GM08714 (cell line): ENCODE measurements around the gene SNAP91.

Source experiments
- H3K4me3 ChIP-seq: fragments of 200-500 bp; sonication (Bioruptor generic); 2 replicates; pipeline ENCODE4 v1.5.1; 2014; ENCODE audit warnings: mild to moderate bottlenecking, low read length, inconsistent platforms
- ZNF274 ChIP-seq: IDR thresholded peaks from 2 replicates; pipeline ENCODE4 v1.6.1; 2012; ENCODE audit warnings: mild to moderate bottlenecking, low read depth, low read length

SNAP91 gene

DNA sequence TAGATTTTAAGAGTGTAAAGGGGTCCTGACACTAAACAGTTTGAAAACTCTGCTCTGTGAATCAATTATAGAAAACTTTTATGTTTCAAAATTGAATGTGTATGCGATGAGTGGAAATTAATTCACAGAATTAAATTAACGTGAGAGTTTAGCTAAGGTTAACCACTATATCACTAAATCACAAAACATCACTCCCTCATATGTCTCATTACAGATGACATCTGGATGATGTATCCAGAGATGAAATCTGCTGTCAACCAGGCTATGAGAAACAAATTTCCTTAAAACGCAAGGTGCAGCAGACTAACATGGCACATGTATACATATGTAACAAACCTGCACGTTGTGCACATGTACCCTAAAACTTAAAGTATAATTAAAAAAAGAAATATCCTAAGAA, 169.2 kb downstream of the SNAP91 start:
- H3K4me3 ChIP-seq = no peak overlapping the region
- no peak for TF ChIP-seq ZNF274

GRCh38 chr6:83536647-83537589, 172.0 kb downstream of the SNAP91 start:
- H3K4me3 ChIP-seq = no peak overlapping the region
- no peak for TF ChIP-seq ZNF274

DNA sequence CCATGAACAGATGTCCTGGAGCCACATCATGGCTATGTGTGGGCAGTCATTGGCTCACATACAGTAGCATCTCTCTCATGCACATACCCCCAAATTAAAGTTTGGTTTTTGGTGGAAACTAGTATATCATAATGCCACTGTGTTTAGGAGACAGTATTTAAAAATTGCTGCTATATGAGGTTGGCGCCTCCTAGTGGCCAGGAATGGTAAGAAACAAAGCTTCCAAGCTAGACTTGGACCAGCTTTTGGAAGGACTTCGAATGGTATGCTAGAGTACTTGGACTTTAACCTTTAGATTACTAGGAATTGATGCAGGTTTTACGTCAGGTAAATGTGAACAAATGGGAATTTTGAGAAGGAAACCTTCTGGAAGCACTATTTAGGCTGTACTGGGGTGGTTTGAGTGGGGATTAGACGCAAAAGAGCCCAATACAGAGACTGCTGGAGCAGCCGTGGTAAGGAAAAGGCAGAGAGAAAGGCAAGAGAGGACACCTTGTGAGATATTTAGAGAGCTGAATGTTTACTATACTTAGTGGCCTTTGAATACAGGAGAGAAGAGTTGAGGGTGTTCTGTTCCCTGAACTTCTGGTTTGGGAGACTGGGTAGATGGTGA, 172.8 kb downstream of the SNAP91 start:
- H3K4me3 ChIP-seq = no peak overlapping the region
- TF ChIP-seq ZNF274 = no peak

GRCh38 chr6:83518816-83519480, 190.0 kb downstream of the SNAP91 start:
- no peak overlapping the region for H3K4me3 ChIP-seq
- no peak for TF ChIP-seq ZNF274

DNA sequence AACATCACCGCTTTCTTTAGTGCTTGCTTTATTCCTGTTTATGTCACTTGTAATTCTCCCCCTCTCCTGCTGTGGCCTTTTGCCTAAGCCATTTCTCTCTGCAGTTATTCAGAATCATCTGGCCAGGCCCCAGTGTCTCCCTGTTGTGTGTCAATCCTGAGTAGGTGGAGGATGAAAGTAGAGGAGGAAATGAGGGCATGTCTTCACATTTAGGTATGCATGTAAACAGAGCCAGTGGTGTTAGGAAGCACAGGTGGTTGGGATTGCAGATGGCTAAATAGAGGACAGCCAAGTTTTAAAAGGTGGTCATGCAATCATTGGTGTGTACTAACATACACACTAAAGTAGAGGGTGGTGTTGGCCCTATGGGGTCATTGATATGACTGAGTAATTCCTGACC, 191.4 kb downstream of the SNAP91 start:
- TF ChIP-seq ZNF274 = no peak
- H3K4me3 ChIP-seq = no peak overlapping the region

DNA sequence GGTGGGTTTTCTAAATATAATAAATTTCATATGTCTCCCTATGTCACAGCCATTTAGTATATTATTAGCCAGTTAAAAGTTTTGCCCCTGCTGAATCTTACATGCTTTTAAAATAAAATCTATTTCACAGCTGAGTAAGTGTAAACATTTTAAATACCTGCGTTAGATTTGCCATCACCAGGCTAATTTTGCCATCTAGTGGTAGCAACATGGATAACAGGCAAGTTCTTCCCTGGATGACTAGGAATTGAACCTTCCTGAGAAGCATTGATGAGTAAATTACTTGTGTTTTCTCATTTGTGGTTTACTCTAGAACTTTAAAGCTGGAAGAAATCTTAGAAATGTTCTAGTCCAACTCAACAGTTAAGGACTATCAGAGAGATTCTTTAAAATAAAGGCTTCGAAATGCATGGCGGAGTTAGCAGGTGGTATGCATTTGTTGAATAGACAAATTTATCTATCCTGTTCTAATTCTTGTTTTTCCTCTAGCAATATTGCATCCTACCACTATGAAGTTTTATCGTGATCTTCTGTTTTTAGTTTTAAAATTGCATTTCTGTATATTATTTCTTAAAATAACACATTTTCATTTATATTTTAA, 193.9 kb downstream of the SNAP91 start:
- H3K4me3 ChIP-seq = no peak overlapping the region
- TF ChIP-seq ZNF274 = no peak

DNA sequence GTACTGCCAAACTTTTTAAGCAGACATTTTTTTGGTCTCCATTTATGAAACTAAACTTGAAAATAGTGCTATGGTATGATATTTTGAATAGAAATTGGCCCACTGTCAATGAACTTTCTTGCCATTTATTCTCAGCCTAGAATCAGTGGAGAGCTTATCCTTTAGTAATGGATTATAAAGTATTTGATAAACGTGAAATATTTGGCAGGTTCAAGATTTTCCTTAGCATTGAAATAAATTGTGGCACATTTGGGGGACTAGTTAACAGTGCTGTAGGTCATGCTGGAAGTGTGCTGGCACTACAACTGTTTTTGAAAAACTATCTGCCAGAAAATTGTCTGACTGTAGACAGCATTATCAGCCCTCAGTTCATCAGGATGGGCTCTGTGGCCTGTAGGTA, 194.4 kb downstream of the SNAP91 start:
- no peak for TF ChIP-seq ZNF274
- no peak overlapping the region for H3K4me3 ChIP-seq

DNA sequence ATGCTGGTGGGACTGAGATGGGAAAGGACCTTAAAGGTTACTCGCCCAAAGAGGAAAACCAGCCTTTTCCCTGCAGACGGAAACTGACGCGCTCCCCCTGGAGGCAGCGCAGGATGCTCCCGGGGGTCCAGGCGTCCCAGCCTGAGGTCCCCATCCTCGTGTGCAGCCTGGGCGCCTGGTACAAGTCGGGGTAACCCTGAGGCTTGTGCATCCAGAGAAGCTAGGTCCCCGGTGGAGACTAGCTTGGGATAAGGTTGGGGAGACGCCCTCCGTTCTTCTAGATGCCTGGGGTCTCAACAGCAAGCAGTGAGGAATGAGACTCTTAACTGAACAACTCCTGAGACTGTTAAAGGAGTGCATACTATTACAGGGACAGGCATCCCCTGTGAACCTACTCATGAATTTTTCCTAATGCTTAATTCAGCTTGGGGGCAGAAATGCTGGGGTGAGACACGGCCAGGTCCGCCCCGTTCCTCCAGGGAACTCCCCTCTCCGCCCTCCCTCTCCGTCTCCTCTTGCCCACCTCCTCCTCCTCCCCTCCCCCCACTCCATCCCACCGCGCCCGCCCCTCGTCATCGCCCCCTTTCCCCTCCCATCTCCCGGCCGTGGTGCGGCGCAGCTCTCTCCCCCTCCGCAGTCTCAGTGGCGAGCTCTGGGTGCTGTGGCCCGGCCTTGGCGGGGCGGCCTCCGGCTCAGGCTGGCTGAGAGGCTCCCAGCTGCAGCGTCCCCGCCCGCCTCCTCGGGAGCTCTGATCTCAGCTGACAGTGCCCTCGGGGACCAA, 196.8 kb downstream of the SNAP91 start, which contains the start of gene PRSS35:
Gene PRSS35 (plus strand): TSS at position 634 of the 781 bp plus-strand sequence. CDS start 10,908 bp downstream, outside the sequence.
- H3K4me3 ChIP-seq = peak within 1 kb of the TSS; percentile 6; the same call in 1 of the 2 replicates
- no peak for TF ChIP-seq ZNF274

- H3K4me3 ChIP-seq = no peak overlapping the region
- no peak for TF ChIP-seq ZNF274
These were observed 197.6 kb downstream of the SNAP91 start for GRCh38 chr6:83511266-83511665.

DNA sequence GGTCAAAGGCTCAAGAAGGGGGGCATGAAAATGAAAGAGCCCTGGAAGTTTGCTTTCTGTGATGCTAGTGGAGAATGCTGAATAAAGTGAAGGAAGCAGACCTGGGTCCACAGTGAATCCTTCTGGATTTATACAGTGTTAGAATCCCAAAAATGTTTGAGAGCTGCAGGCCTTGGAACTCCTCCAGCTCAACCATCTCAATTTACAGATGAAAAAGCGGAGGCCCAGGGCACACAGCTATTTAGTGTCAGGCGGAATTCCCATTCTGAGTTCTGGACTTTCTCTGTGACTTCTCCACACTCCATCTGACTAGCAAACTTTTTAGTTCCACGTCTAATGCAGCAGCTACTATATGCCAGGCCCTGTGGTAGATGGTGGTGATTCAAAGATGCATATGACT, 198.1 kb downstream of the SNAP91 start:
- H3K4me3 ChIP-seq = no peak overlapping the region
- no peak for TF ChIP-seq ZNF274

DNA sequence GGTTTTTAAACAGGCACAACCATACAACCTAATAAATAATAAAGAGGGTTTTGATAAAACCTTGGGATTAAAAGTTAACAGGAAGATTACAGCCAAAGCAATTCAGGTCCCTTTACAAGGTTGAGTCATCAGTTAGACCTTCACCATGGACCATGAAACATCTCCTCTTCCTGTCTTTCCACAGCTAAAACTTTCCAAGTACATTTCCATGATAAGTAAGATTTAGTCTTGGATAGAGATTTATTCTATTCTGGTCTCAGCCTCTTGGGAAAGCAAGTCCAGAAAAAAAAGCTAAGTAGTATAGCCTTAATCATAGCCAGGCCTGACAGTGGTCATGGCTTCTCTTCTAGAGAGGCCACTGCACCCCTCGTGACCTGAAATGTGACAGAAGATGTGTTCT, 199.5 kb downstream of the SNAP91 start:
- no peak overlapping the region for H3K4me3 ChIP-seq
- no peak for TF ChIP-seq ZNF274

DNA sequence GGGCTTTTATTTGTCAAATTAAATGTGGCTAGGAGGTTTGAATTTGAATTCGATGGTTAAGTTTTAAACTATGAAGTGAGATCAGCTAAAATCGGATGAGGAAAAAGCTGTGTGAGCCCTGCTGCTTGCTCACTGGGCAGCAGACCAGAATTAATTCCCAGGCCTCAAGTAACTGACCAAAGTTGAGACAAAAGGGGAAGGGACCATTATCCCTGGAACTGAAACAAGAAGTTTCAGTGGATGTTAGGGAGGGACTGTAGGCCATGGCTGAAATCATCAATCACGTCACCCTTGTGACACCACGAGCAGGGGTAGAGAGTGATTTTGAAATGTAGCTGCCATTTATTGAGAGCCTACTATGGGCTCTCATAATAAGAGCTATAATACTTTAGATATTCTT, 203.5 kb downstream of the SNAP91 start:
- TF ChIP-seq ZNF274 = no peak
- H3K4me3 ChIP-seq = no peak overlapping the region
